Kidney epithelial cell (primary cell): ENCODE results near the gene MEGF11. TPM values are rescaled to one million over a fixed set of nuclear protein-coding genes. Genes with fewer than 3 reads are reported as not detected.

Source experiments
- DNase-seq: peaks from one replicate; pipeline ENCODE4 v3.0.0-alpha.2; 2010; ENCODE audit warnings: low read depth
- H3K27me3 ChIP-seq: 2 replicates; pipeline ENCODE4 v1.6.0; 2011; ENCODE audit warnings: low read length; ENCODE audit not compliant: control insufficient read depth, insufficient read depth
- H3K36me3 ChIP-seq: 2 replicates; pipeline ENCODE4 v1.5.1; 2011; ENCODE audit warnings: low read length; ENCODE audit not compliant: control insufficient read depth, insufficient read depth
- H3K4me3 ChIP-seq: 2 replicates; pipeline ENCODE4 v1.5.1; 2011; ENCODE audit warnings: low read depth, mild to moderate bottlenecking, control low read depth, low read length
- total RNA-seq: library from RNA; depleted of rRNA; stranded (reverse); fragments of >200 nt; gene quantifications from 2 replicates; pipeline ENCODE4 v1.2.3, GENCODE V29; 2015
- TF ChIP-seq, protein P1 (sequence below): IDR thresholded peaks from 2 replicates; pipeline ENCODE4 v1.5.1; 2011; ENCODE audit warnings: mild to moderate bottlenecking, moderate library complexity, low read length, control low read depth, inconsistent platforms; ENCODE audit not compliant: insufficient read depth, poor library complexity, severe bottlenecking

MEGF11 gene
- total RNA-seq, 1 donor from 2014 or later: 0.63 TPM

DNA sequence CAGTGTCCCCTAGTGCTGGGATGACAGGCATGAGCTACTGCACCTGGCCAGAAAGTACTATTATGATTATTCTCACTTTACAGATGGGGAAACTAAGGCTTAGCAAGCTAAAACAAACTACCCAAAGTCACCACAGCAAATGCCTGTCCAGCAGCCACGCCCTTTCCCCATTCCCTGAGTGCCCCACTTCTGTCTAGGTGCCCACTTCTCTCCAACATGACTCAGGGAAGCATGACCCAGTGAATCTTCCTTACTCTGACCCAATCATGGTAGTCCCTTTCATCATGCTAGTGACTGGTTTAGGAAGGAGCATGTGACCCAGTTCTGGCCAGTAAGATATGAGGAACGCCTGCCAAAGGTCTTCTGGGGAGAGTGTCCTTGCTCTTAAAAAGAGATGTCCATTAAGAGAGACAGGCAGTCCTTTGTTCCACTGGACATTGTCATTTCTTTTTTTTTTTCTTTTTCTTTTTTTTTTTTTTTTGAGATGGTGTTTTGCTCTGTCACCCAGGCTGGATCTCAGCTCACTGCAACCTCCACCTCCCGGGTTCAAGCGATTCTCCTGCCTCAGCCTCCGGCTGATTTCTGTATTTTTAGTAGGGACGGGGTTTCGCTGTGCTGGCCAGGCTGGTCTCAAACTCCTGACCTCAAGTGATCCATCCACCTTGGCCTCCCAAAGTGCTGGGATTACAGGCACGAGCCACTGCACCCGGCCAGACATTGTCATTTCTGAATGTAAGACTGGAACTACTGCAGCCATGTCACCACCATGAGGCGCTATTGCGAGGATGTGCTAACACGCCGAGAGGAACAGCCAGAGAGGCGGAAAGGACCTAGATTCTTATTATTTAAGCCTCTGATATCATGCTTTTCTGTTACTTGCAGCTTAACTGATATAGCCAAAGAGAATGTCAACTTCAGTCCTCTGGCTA, 19.8 kb downstream of the MEGF11 start:
- Histone ChIP-seq H3K27me3 (peaks cover 2% of the 10 kb centered on the region), H3K36me3 (no peaks in the 10 kb centered on the region), H3K4me3 (no peak overlapping the region)
- no peak for DNase-seq
- TF ChIP-seq, protein P1, sequence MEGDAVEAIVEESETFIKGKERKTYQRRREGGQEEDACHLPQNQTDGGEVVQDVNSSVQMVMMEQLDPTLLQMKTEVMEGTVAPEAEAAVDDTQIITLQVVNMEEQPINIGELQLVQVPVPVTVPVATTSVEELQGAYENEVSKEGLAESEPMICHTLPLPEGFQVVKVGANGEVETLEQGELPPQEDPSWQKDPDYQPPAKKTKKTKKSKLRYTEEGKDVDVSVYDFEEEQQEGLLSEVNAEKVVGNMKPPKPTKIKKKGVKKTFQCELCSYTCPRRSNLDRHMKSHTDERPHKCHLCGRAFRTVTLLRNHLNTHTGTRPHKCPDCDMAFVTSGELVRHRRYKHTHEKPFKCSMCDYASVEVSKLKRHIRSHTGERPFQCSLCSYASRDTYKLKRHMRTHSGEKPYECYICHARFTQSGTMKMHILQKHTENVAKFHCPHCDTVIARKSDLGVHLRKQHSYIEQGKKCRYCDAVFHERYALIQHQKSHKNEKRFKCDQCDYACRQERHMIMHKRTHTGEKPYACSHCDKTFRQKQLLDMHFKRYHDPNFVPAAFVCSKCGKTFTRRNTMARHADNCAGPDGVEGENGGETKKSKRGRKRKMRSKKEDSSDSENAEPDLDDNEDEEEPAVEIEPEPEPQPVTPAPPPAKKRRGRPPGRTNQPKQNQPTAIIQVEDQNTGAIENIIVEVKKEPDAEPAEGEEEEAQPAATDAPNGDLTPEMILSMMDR: peak; percentile 15

DNA sequence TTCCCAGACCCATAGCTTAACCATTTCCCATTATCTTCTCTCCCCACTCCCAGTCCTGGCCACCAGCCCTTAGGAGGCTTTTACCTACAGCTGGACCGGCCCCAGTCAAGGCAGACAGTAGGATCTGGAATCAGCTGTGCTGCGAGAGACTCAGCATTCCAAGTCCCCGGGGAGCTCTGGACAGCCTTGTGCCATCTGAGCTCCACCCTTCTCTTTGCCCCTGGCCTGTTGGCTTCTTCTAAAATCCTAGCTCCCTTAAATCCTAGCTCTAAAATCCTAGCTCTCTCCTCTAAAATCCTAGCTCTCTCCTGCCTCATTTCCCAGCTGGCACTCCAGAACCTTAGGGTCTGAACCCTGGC, 21.3 kb downstream of the MEGF11 start:
- no peaks in the 10 kb centered on the region for H3K36me3 ChIP-seq
- DNase-seq: no peak
- H3K4me3 ChIP-seq: no peak overlapping the region
- TF ChIP-seq, protein P1: no peak
- H3K27me3 ChIP-seq: peaks cover 2% of the 10 kb centered on the region

DNA sequence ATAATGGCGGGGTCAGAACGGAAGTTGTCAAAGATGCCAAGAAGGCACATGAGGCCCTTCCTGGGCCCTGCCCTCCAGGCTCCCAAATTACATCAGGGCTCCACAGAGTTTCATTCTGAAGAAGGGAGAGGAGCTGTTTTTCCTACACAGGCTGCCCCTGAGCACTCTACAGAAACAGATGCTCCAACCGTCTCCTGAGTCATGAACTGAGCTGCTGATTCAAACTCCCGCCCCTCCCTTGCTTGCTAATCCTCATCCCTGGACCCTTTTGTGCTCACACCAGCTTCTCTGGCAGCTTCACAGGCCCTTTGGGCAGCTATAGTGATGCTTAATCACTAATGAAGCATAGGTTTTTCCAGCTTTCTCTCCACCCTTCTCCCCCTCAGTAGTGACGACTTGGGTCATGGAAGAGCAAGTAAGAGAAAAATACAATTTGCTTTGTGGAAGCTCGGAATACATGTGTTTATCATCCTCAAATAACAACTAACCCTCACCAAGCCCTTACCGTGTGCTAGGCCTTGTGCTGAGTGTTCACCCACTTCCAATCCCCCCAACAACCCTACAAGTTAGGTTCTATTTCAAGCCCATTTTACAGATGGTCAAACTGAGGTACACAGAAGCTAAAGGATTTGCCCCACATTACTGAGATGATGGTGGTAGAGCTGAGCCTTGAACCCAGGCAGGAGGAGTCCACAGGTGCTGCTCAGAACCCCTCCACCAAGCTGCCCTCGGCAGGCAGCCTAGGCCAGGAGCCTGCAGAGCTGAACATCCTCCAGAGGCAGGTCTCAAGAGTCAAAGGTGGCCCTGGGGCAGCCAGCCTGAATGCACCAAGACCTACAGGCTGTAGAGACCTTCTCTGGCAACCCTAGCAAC, 21.9 kb downstream of the MEGF11 start:
- DNase-seq: no peak
- TF ChIP-seq, protein P1: no peak
- no peak overlapping the region for H3K4me3 ChIP-seq

DNA sequence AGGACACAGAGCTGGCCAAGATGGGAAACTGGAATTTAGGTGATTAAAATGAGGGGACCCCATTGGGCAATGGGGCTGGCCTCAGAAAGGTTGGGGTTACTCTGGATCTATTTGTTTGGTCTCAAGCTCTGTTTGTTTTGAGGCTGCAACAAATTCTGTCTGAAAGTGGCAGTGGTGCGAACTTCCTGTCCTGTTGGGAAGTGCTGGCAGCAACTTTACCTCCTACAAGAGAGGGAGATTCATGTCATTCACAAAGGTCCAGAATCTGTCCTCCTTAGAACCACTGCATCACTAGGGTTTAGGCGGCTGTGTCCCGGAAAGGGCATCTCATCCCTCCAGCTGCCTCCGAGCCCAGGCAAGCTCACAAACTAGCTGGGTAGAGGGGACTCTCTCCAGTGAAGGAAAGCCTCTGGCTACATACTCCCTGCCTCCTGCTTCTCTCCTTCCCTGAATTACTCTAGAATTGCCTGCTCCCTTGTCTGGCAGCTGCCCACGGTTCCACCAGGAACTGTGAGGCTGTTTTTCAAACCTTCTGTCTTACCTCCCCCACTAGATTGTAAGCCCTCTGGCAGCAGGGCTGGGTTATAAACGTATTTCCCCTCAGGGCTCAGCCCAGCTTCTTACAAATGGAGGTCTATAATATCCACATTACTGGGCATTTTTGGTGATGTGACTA, 23.6 kb downstream of the MEGF11 start:
- DNase-seq: no peak
- no peaks in the 10 kb centered on the region for H3K27me3 ChIP-seq
- no peak overlapping the region for H3K4me3 ChIP-seq
- no peaks in the 10 kb centered on the region for H3K36me3 ChIP-seq
- TF ChIP-seq, protein P1: no peak

More for the DNA sequence above, 21.9 kb downstream of the MEGF11 start:
- Histone ChIP-seq H3K27me3 (peaks cover 2% of the 10 kb centered on the region), H3K36me3 (no peaks in the 10 kb centered on the region)

DNA sequence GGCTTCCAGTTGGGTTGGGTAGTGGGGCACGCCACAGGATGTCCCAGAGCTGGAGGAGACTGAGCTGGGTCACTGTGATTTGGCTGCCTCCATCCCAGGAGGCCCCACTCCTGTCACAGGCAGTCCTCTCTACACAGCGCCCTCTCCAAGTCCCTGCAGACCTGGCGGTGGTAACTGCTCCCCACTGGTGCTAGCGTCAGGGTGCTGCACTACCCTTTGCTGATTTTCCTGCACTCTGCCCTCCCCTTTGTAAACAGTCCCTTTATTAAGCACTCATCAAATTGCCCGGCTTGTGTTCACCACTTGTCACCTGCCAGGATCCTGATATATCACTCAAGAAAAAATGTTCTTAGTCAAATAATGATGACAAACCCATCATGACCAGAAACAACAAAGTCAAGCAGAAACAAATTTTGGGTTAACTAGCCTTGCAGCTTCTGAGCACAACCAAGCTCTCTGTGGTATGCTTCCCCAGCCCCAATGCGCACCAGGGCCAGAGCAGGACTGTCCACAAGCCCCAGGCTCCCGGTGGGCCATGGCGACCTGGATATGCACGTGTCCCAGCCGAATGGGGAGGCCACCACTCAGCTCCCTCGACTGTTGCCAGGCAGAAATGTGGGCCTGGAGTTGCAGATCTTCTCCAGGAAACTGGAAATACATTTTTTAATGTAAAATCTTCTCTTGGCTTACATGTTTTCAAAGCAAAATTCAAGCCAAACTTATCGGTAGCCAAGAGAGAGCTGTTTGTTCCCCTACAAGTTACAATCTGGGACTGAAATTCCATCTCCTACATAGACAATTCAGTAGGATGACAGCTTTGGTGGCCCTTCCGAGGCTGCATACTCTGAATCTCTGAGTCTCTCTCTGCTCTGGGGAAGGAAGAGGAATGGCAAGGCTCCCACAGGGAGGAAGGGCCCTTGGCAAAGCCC, 24.5 kb downstream of the MEGF11 start:
- Histone ChIP-seq H3K4me3 (no peak overlapping the region), H3K36me3 (no peaks in the 10 kb centered on the region), H3K27me3 (no peaks in the 10 kb centered on the region)
- no peak for DNase-seq
- TF ChIP-seq, protein P1: no peak
